ENCODE measurements around the gene CHD2.

CHD2 gene

GRCh38 chr15:92932946-92933649 is 33.0 kb downstream of the CHD2 start:
- no peak for DNase-seq

GRCh38 chr15:92933831-92934230 is 33.7 kb downstream of the CHD2 start:
- no peak for DNase-seq

GRCh38 chr15:92934716-92935115 is 34.6 kb downstream of the CHD2 start:
- no peak for DNase-seq

- DNase-seq: no peak
Measured at GRCh38 chr15:92936138-92936537, 36.0 kb downstream of the CHD2 start.

- DNase-seq: no peak
Measured at GRCh38 chr15:92936693-92937092, 36.6 kb downstream of the CHD2 start.

GRCh38 chr15:92937901-92938300 is 37.8 kb downstream of the CHD2 start:
- DNase-seq: no peak

- no peak for DNase-seq
Measured at GRCh38 chr15:92938387-92938786, 38.3 kb downstream of the CHD2 start.

GRCh38 chr15:92941668-92942067 is 41.5 kb downstream of the CHD2 start:
- no peak for DNase-seq

- no peak for DNase-seq
Measured at GRCh38 chr15:92942706-92943105, 42.6 kb downstream of the CHD2 start.

- no peak for DNase-seq
Measured at GRCh38 chr15:92943581-92943980, 43.5 kb downstream of the CHD2 start.

GRCh38 chr15:92944946-92945521 is 44.9 kb downstream of the CHD2 start:
- DNase-seq: no peak

GRCh38 chr15:92947071-92947730 is 47.1 kb downstream of the CHD2 start:
- no peak for DNase-seq

- DNase-seq: no peak
Measured at GRCh38 chr15:92949604-92950249, 49.6 kb downstream of the CHD2 start.

- no peak for DNase-seq
Measured at GRCh38 chr15:92951800-92952457, 51.8 kb downstream of the CHD2 start.

GRCh38 chr15:92952458-92952850 is 52.3 kb downstream of the CHD2 start:
- DNase-seq: no peak

- DNase-seq: no peak
Measured at GRCh38 chr15:92953566-92953965, 53.4 kb downstream of the CHD2 start.

GRCh38 chr15:92954002-92954401 is 53.9 kb downstream of the CHD2 start:
- DNase-seq: no peak

- DNase-seq: no peak
Measured at GRCh38 chr15:92954578-92954977, 54.5 kb downstream of the CHD2 start.

GRCh38 chr15:92955706-92956105 is 55.6 kb downstream of the CHD2 start:
- DNase-seq: no peak

- no peak for DNase-seq
Measured at GRCh38 chr15:92958105-92958504, 58.0 kb downstream of the CHD2 start.

GRCh38 chr15:92959219-92959618 is 59.1 kb downstream of the CHD2 start:
- no peak for DNase-seq

- no peak for DNase-seq
Measured at GRCh38 chr15:92960996-92961681, 61.0 kb downstream of the CHD2 start.

- DNase-seq: no peak
Measured at GRCh38 chr15:92962914-92963313, 62.8 kb downstream of the CHD2 start.
